ENCODE results near the gene TM9SF1. TPM values are rescaled to one million over a fixed set of nuclear protein-coding genes. Genes with fewer than 3 reads are reported as not detected.
A peak's percentile ranks its signal among the peaks of the same experiment; 100 is the strongest.

TM9SF1 gene
- total RNA-seq (2014; rRNA removed; shearing (Covaris generic)) (25.6 and 27.5 TPM in 2 replicates), polyA plus RNA-seq (2016; fragmentation: Nextera tagmentation; extraction: Ambion mirVana) (10.7 and 12.6 TPM in 2 replicates)
- long read RNA-seq, transcript TM9SF1-201 (6 exons, 2,452 nt), result major isoform, 6 of 16 reads
- long read RNA-seq, partial matches to known transcripts, result 5 of 16 reads
- long read RNA-seq, other reads (novel, unspliced or antisense), result 2 of 16 reads

GRCh38 chr14:24195186-24196070 lies at the start of gene TM9SF1:
TM9SF1 (minus strand) TSS chr14:24195441; CDS start chr14:24195019, 422 bp downstream.
- peaks cover 52% of the 10 kb centered on the region for H3K36me3 Mint-ChIP-seq (ENCODE audit: low read depth)
- H3K79me2 ChIP-seq (replicated peaks; ENCODE audit: insufficient read depth), result 0 out of 2 replicates have a peak, but pooled peaks cover 6% of the 10 kb centered on the region
- ATAC-seq, result peak; percentile 90

More at GRCh38 chr14:24195186-24196070, at the start of gene TM9SF1:
- TF ChIP-seq STAT1 (IDR thresholded peaks at IDR 0.05; ENCODE audit: unreplicated experiment) (no peak), ZNF114 (CRISPR knock-in tag; IDR thresholded peaks at IDR 0.05) (no peak), ZNF462 (CRISPR knock-in tag; IDR thresholded peaks at IDR 0.05) (no peak), NANOG (IDR thresholded peaks at IDR 0.05; ENCODE audit: borderline replicate concordance) (no peak), ZNF331 (CRISPR knock-in tag; IDR thresholded peaks at IDR 0.05; ENCODE audit: low read depth) (no peak), ETS1 (IDR thresholded peaks at IDR 0.05) (peak; percentile 82), REST (IDR thresholded peaks at IDR 0.05; ENCODE audit: unreplicated experiment) (no peak), CREB1 (CRISPR knock-in tag; IDR thresholded peaks at IDR 0.05; ENCODE audit: low read depth) (peak; percentile 90), POLR2AphosphoS5 (IDR thresholded peaks at IDR 0.05; ENCODE audit: low read depth) (peak; percentile 75), CTCF (conservative IDR thresholded peaks at IDR 0.05; ENCODE audit: low read depth in 2 of 2) (no peak)
- H3K4me1 ChIP-seq (ENCODE audit: insufficient read depth), result peaks cover 6% of the 10 kb centered on the region; the same call in 1 of the 2 replicates
- Mint-ChIP-seq H3K27ac (peak within 1 kb of the TSS; percentile 81), H3K27me3 (ENCODE audit: insufficient read depth, low read depth, poor library complexity) (peaks cover 14% of the 10 kb centered on the region), H3K9me3 (peaks cover 12% of the 10 kb centered on the region), H3K4me3 (peak within 1 kb of the TSS; percentile 91), H3K4me1 (peaks cover 24% of the 10 kb centered on the region)
- peak within 1 kb of the TSS; percentile 97 for H3K27ac ChIP-seq (ENCODE audit: low read depth)
- DNase-seq (ENCODE audit: low spot score), result peak; percentile 88
- peak within 1 kb of the TSS; percentile 90 for H3K4me2 ChIP-seq
- no peaks in the 10 kb centered on the region for H3K9me2 ChIP-seq (ENCODE audit: insufficient read depth)
- H3K36me3 ChIP-seq (ENCODE audit: insufficient read depth), result no peaks in the 10 kb centered on the region
- H3K27me3 ChIP-seq (ENCODE audit: insufficient read depth), result no peaks in the 10 kb centered on the region
- H3F3A ChIP-seq (replicated peaks; ENCODE audit: low read depth), result peaks cover 18% of the 10 kb centered on the region
- no peaks in the 10 kb centered on the region; the same call in 1 of the 2 replicates for H4K20me1 ChIP-seq (replicated peaks; ENCODE audit: insufficient read depth)
- H3K4me3 ChIP-seq, result peak within 1 kb of the TSS; percentile 95
- peak within 1 kb of the TSS; percentile 90 for H2AFZ ChIP-seq

Measured in GM23338 (cell line).